PC-9 (cell line): Measurements from ENCODE around the gene SRPK2. TPM values are rescaled to one million over a fixed set of nuclear protein-coding genes. Genes with fewer than 3 reads are reported as not detected.
"Not testable (repeated sequence)": the region's sequence is repeated elsewhere in the genome, so short reads cannot be mapped to it uniquely, and the experiment has no call there.

Experiments
- BruUV-seq: library from RNA; stranded (reverse); fragments of 400-500 nt; replicated peaks from 2 replicates; lab custom pipeline; 2021; lab: Mats Ljungman, UMichigan
- CTCF ChIA-PET: fragments of 300-600 bp; sonication (Branson Sonifier 250); formaldehyde crosslinking; loops from one replicate; lab custom pipeline; 2022; ENCODE audit warnings: antibody characterized with exemption; lab: Charles Lee
- POLR2A ChIA-PET: fragments of 300-600 bp; sonication (Branson Sonifier 250); formaldehyde crosslinking; loops from one replicate; lab custom pipeline; 2022; ENCODE audit warnings: antibody characterized with exemption; ENCODE audit not compliant: unreplicated experiment; lab: Charles Lee
- DNase-seq, 2 experiments: peaks; one replicate each; pipeline versions ENCODE4 v3.0.0 to v3.0.0-alpha.2; 2015 to 2022; ENCODE audit warnings: mixed read lengths in 1 of 2
- H2AFZ ChIP-seq: fragments of 200-600 bp; sonication (generic); 2 replicates; pipeline ENCODE4 v1.8.1; 2017; ENCODE audit warnings: antibody characterized with exemption
- H3F3A ChIP-seq: fragments of 200-600 bp; sonication (generic); 2 replicates; pipeline ENCODE4 v1.8.1; 2017; ENCODE audit warnings: antibody characterized with exemption, mild to moderate bottlenecking, low read depth; ENCODE audit not compliant: insufficient read depth
- H3K27ac ChIP-seq: fragments of 200-600 bp; sonication (generic); 2 replicates; pipeline ENCODE4 v1.6.1; 2016; ENCODE audit warnings: mixed run types
- H3K27me3 ChIP-seq: fragments of 200-600 bp; sonication (generic); 2 replicates; pipeline ENCODE4 v1.6.1; 2016; ENCODE audit warnings: low read depth, mixed run types; ENCODE audit not compliant: insufficient read depth
- H3K36me3 ChIP-seq: fragments of 200-600 bp; sonication (generic); 2 replicates; pipeline ENCODE4 v1.6.1; 2016; ENCODE audit warnings: low read depth, mixed run types
- H3K4me1 ChIP-seq: fragments of 200-600 bp; sonication (generic); replicated peaks from 2 replicates; pipeline ENCODE4 v1.6.1; 2016; ENCODE audit warnings: mixed run types; ENCODE audit not compliant: insufficient read depth
- H3K4me2 ChIP-seq: fragments of 200-600 bp; sonication (generic); 2 replicates; pipeline ENCODE4 v1.6.1; 2017; ENCODE audit warnings: mixed run types
- H3K4me3 ChIP-seq: fragments of 200-600 bp; sonication (generic); 2 replicates; pipeline ENCODE4 v1.6.1; 2016; ENCODE audit warnings: mixed run types
- H3K79me2 ChIP-seq: fragments of 200-600 bp; sonication (generic); 2 replicates; pipeline ENCODE4 v1.6.1; 2017; ENCODE audit warnings: low read depth, mixed run types
- H3K9me2 ChIP-seq: fragments of 200-600 bp; sonication (generic); 2 replicates; pipeline ENCODE4 v1.8.1; 2017; ENCODE audit warnings: mild to moderate bottlenecking; ENCODE audit not compliant: insufficient read depth
- H3K9me3 ChIP-seq: fragments of 200-600 bp; sonication (generic); 2 replicates; pipeline ENCODE4 v1.8.1; 2016; ENCODE audit warnings: low read depth; ENCODE audit not compliant: insufficient read depth
- H4K20me1 ChIP-seq: fragments of 200-600 bp; sonication (generic); 2 replicates; pipeline ENCODE4 v1.8.1; 2017; ENCODE audit not compliant: insufficient read depth
- CTCF ChIP-seq: fragments of 200-600 bp; sonication (generic); conservative IDR thresholded peaks from 2 replicates; pipeline ENCODE4 v1.6.1; 2017; ENCODE audit warnings: mixed run types, antibody characterized with exemption, mild to moderate bottlenecking, moderate library complexity
- EZH2 ChIP-seq: fragments of 200-600 bp; sonication (generic); IDR thresholded peaks from 2 replicates; pipeline ENCODE4 v1.8.0; 2017; ENCODE audit warnings: antibody characterized with exemption, low read depth
- intact Hi-C: fragments of 100-400 bp; cut with micrococcal nuclease; formaldehyde crosslinking; loops from one replicate; pipeline ENCODE4 v1.10.0; 2022; ENCODE audit not compliant: unreplicated experiment
- total RNA-seq: library from RNA; stranded (reverse); gene quantifications from 2 replicates; pipeline ENCODE4 v1.2.3, GENCODE V29; 2021

SRPK2 gene
- total RNA-seq, 1 experiment from 2014 or later, result 60.6 TPM

- TF ChIP-seq EZH2 (no peak), CTCF (no peak)
- 0 out of 2 replicates have a peak, but pooled peaks cover 5% of the 10 kb centered on the region for H3K9me2 ChIP-seq
- H4K20me1 ChIP-seq, result peaks cover 5% of the 10 kb centered on the region
- peak overlapping the region; percentile 33 for H3K27ac ChIP-seq
- H2AFZ ChIP-seq, result no peak overlapping the region
- H3K9me3 ChIP-seq, result peaks cover 7% of the 10 kb centered on the region; the same call in 1 of the 2 replicates
- CTCF ChIA-PET, result no interaction called here
- no TSS peak for BruUV-seq
- peak in 1 of 2 experiments; percentile 56 for DNase-seq
- no peak overlapping the region for H3K4me3 ChIP-seq
- H3K79me2 ChIP-seq, result peaks cover 41% of the 10 kb centered on the region
- H3K27me3 ChIP-seq, result no peaks in the 10 kb centered on the region
- peak overlapping the region; percentile 41 for H3K4me2 ChIP-seq
- POLR2A ChIA-PET, result interaction anchor here (0.5 kb wide), 1 partner anchor 248 kb away, joined by 4 read pairs; no protein-coding TSS in a partner anchor
- intact Hi-C loops, result loop anchor here (10.0 kb wide), 1 partner anchor 117 kb away; no protein-coding TSS in a partner anchor
- peaks cover 21% of the 10 kb centered on the region for H3F3A ChIP-seq
- peaks cover 34% of the 10 kb centered on the region for H3K4me1 ChIP-seq
- H3K36me3 ChIP-seq, result no peaks in the 10 kb centered on the region
Measured at GRCh38 chr7:105261689-105262088, 127.0 kb downstream of the SRPK2 start.

- CTCF ChIA-PET, POLR2A ChIA-PET, H3K9me3 ChIP-seq, H3K27me3 ChIP-seq, H3K27ac ChIP-seq, BruUV-seq, H3K36me3 ChIP-seq, H3K4me3 ChIP-seq, H3K9me2 ChIP-seq, H4K20me1 ChIP-seq, DNase-seq, H3K4me2 ChIP-seq, H2AFZ ChIP-seq: not testable (repeated sequence)
- H3K79me2 ChIP-seq, result peaks cover 40% of the 10 kb centered on the region
- H3F3A ChIP-seq, result peaks cover 23% of the 10 kb centered on the region
- intact Hi-C loops, result loop anchor here (10.0 kb wide), 1 partner anchor 116 kb away; no protein-coding TSS in a partner anchor
- peaks cover 32% of the 10 kb centered on the region for H3K4me1 ChIP-seq
Measured at GRCh38 chr7:105260201-105260871, 128.4 kb downstream of the SRPK2 start.

DNA sequence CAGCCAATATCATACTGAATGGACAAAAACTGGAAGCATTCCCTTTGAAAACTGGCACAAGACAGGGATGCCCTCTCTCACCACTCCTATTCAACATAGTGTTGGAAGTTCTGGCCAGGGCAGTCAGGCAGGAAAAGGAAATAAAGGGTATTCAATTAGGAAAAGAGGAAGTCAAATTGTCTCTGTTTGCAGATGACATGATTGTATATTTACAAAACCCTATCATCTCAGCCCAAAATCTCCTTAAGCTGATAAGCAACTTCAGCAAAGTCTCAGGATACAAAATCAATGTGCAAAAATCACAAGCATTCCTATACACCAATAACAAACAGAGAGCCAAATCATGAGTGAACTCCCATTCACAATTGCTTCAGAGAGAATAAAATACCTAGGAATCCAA lies 129.8 kb downstream of the SRPK2 start:
- POLR2A ChIA-PET, result not testable (repeated sequence)

GRCh38 chr7:105257338-105257737 lies 131.4 kb downstream of the SRPK2 start:
- Histone ChIP-seq H3K27ac (peak overlapping the region; percentile 55), H3K9me2 (no peaks in the 10 kb centered on the region), H3K36me3 (no peaks in the 10 kb centered on the region), H3K79me2 (peaks cover 36% of the 10 kb centered on the region), H3K9me3 (peaks cover 7% of the 10 kb centered on the region; the same call in 1 of the 2 replicates), H3F3A (peaks cover 20% of the 10 kb centered on the region), H2AFZ (no peak overlapping the region), H3K4me2 (peak overlapping the region; percentile 41), H3K4me1 (peaks cover 30% of the 10 kb centered on the region), H3K4me3 (no peak overlapping the region), H3K27me3 (no peaks in the 10 kb centered on the region), H4K20me1 (peaks cover 8% of the 10 kb centered on the region)
- peak in 1 of 2 experiments; percentile 43 for DNase-seq
- POLR2A ChIA-PET, result no interaction called here
- BruUV-seq, result no TSS peak
- intact Hi-C loops, result no loop called here
- TF ChIP-seq CTCF, result no peak
- no peak for TF ChIP-seq EZH2
- CTCF ChIA-PET, result no interaction called here

More for the DNA sequence above, 129.8 kb downstream of the SRPK2 start:
- H3K4me2 ChIP-seq, H3K36me3 ChIP-seq, intact Hi-C loops, H3K27ac ChIP-seq, H2AFZ ChIP-seq, BruUV-seq, H3K4me3 ChIP-seq, DNase-seq, CTCF ChIA-PET, H3K27me3 ChIP-seq, H4K20me1 ChIP-seq, H3K9me2 ChIP-seq, H3K9me3 ChIP-seq: not testable (repeated sequence)
- Histone ChIP-seq H3F3A (peaks cover 23% of the 10 kb centered on the region), H3K79me2 (peaks cover 36% of the 10 kb centered on the region), H3K4me1 (peaks cover 32% of the 10 kb centered on the region)
